IPS-18c (cell line): ENCODE results near the gene CDX2.

Source experiments
- H3K4me3 ChIP-seq: 2 replicates; pipeline ENCODE4 v1.7.0; 2013; ENCODE audit warnings: low read depth, mild to moderate bottlenecking, low read length, moderate library complexity; ENCODE audit not compliant: insufficient read depth
- H3K9me3 ChIP-seq: one replicate; pipeline ENCODE4 v1.6.1; 2013; ENCODE audit warnings: mild to moderate bottlenecking, low read length, moderate library complexity; ENCODE audit not compliant: control insufficient read depth, insufficient read depth

Gene CDX2

DNA sequence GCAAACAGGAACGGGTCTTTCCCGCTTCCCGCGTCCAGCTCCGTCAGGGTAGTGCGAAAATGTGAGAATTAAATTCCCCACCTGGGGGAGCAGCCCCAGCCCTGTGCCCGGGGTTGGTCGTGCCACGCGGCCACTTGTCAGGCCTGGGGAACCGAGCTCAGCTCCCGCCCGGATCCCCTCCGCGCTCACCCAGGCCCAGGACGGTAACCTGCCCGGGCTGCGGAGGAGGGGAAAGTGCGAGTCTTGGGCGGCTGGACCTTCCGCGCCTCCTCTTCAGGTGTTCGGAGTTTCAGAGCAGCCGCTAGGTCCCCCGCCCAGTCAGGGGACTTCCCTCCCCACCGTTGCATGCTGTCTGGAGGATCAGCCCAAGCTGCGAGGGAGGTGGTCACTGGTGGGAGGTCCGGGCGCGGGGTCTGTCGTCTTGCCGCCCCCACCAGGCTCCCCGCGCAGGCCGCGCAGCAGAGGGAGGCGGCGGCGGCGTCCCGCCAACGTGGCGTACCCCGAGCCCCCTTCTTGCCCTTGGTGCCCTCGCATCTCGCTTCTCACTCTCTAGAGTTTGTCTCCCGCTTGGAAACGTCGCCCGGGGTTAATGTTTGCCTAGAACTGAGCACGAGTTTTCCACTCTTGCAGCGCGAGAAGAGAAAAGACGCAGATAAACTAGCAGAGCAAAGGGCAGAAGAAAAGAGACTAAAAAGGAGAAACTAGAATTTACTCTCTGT is 11.3 kb upstream of the CDX2 start:
- H3K4me3 ChIP-seq: no peak overlapping the region
- peaks cover 2% of the 10 kb centered on the region for H3K9me3 ChIP-seq

- no peak overlapping the region for H3K4me3 ChIP-seq
These were observed 10.7 kb upstream of the CDX2 start for GRCh38 chr13:27979765-27980279.

DNA sequence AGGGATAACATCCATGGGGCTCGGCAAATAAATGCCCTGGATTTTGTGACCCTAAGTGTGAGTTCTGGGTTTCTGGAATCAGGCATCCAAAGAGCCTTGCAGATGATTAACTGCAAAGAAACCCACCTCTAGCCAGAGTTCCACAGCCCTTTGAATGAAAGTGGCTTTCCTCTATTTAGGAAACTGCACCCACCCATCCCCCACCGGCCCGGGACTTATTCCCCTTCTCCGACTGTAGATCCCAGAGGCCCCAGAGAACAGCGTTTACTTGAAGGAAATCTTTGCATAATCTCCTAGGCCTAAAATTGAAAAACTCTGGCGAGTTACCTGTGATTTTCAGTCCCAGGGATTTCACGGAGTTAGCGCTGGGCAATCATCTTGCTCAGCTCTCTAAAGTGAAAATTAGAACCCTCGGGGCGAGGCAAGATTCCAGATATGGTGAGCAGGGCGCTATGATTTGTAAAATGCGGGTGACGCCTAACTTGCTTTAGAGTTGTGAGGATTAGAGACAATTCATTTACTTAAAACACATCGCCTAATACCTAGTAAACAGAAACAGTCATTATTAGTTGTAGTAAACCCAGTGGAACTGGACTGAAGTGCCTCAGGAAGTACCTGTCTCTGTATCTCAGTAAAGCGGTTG is 10.0 kb upstream of the CDX2 start:
- H3K4me3 ChIP-seq: no peak overlapping the region
- H3K9me3 ChIP-seq: peaks cover 4% of the 10 kb centered on the region

More at GRCh38 chr13:27979765-27980279, 10.7 kb upstream of the CDX2 start:
- H3K9me3 ChIP-seq: peaks cover 4% of the 10 kb centered on the region

- Histone ChIP-seq H3K9me3 (peaks cover 4% of the 10 kb centered on the region), H3K4me3 (no peak overlapping the region)
These were observed 9.3 kb upstream of the CDX2 start for GRCh38 chr13:27978301-27978968.

GRCh38 chr13:27977476-27978300 is 8.6 kb upstream of the CDX2 start:
- Histone ChIP-seq H3K4me3 (no peak overlapping the region; the same call in 1 of the 2 replicates), H3K9me3 (peaks cover 4% of the 10 kb centered on the region)

DNA sequence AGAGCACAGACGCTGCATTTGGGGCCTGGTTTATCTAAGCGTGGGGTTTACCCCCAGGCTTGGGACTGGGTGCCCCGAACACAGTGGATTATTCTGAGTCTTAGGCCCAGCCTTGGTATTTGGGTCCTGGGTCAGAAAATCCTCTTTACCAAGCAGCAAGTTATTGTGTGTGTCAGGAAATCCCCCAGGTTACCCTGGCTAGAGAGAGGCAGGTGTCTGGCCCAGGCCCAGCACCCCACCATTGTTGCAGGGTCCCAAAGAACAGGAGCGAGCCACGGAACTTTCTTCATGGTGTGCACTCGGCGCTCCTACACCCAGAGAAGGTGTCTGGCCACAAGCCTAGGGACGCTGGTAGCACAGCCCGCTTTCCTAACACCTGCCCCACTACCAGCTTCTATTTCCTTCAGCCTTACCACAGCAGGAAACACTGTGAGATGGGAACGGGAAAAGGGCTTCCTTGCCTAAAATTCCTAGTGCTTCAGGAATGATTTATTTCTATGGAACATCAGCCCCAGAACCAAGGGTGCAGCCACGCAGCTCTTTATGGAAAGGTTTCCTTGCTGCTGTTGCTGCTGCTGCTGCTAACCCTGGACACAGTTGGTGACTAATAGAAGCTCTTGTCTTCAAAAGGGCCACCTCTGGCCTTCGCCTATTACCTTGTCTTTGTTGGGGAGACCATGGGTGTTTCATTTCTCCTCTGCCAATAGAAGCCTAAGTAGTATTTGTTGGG is 7.4 kb upstream of the CDX2 start:
- Histone ChIP-seq H3K4me3 (no peak overlapping the region), H3K9me3 (peaks cover 4% of the 10 kb centered on the region)

DNA sequence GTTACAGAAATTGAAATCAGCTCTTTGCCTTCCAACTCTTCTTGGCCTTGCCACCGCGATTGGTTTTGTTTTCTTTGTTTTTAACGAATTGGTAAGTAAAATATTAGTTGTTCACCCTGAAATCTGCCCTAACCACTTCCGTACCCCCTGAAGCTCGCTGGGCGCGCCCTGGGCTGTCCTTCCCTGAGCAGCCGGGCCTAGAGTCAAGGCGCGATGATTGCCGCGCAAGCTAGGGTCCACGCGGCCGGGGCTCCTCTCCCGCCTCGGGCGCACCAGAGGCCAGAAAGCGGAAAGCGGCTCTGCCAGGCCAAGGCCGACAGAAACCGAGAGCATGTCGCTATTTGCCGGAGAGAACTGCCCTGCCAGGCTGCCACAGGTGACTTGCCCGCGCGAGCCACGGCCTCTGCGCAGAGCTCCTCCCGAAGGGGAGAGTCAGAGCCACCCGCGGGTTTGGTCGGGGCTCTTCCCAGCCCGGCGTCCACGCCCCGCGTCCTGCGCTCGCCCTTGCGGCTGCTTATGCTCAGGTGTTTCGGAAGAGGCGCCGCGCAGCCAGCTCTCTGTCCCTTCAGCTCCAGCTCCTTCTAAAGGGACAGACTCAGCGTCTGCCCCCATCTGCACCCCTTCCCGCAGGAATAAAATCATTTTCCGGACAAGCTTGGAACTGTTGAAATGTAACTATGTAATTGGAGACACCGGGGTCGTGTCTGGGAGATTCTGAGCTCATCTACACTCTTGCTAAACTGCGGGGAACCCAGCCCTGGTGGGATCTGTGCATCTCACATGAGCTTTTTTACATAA is 6.6 kb upstream of the CDX2 start:
- H3K4me3 ChIP-seq: no peak overlapping the region

DNA sequence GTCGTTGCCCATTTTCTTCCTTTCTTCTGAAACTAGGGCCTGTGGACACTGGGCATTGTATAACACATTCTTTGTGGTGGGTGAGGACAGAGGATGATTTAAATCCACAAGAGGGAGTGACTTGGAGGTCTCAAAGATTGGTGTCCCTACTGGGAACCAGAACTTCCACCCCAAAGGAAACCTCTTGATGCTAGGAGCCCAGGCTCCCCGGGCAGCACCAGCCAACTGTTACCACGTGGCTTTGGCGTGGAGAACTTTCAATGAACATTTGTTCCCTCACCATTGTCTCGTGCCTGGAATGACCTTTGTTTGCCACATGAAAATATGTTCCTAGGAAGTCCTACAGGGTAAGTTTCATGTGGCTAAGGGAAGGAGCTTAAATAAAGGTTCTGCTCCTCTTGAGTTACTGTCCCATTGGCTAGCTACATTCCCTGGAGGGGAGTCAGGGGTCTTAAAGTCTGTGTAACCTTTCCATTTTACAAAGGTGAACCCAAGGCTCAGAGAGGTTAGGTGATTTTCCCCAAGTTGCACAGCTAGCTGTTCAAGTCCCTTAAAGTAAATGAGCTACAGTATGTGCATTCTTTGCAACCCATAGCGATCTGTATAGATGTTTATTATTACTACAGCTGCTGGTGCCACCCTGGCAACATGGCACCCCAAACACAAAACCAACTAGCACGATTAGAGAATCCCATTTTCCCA is 5.0 kb upstream of the CDX2 start:
- no peak overlapping the region for H3K4me3 ChIP-seq
- peaks cover 2% of the 10 kb centered on the region for H3K9me3 ChIP-seq

More for the DNA sequence above, 6.6 kb upstream of the CDX2 start:
- peaks cover 4% of the 10 kb centered on the region for H3K9me3 ChIP-seq

- H3K4me3 ChIP-seq: no peak overlapping the region; the same call in 1 of the 2 replicates
- H3K9me3 ChIP-seq: peaks cover 2% of the 10 kb centered on the region
These were observed 4.2 kb upstream of the CDX2 start for GRCh38 chr13:27973291-27973690.

DNA sequence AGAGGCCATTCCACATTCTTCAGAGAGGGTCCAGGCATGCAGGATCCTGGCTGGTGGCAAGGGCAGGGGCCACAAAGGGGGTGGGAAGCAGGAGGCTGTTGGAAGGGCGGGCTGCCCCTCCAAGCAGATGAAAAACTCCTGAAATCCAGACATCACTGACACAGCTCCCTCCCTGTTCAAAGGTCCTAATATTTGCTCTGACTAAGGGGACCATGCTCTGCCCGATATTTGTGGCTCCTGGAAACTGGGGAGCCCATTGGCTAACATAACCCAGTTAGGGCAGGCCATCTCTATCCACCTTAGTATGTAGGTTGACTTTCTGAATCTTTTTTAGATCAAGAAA is 3.3 kb upstream of the CDX2 start:
- peaks cover 2% of the 10 kb centered on the region for H3K9me3 ChIP-seq
- no peak overlapping the region for H3K4me3 ChIP-seq

DNA sequence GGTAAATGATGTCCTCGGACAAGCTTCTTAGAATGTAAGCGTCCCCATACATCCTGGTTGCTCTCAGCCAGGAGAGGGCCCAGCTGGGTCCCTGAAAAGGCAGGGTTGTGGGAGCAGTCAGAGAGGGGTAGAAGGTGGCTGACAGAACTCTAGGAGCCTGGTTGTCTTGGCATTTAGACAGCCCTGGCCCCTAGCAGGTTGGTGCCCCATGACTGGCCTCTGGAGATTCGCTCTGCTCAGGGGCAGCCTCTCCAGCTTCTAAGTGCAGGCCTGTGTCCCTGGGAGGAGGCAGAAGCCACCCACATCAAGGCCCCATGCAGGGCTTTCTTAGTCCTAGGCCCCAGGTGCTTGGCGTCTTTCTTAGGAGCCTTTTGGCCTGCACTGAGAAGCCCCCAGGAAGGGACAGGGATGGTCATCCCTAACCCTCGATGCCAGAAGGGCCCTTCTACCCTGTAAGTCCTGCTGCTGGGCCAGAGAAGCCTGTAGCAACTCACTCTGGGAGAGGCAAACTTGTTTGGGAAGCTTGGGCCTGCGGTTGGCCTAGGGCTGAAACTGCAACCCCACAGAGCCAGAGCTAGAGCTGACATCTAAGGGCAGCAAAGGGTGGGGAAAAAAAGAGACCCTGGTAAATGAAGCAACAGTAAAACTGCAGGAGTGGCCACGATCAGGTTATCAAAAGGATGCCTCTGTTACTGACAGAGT is 2.8 kb upstream of the CDX2 start:
- H3K9me3 ChIP-seq: peaks cover 2% of the 10 kb centered on the region
- no peak overlapping the region for H3K4me3 ChIP-seq

GRCh38 chr13:27971236-27971645 is 2.1 kb upstream of the CDX2 start:
- Histone ChIP-seq H3K4me3 (no peak overlapping the region), H3K9me3 (peaks cover 2% of the 10 kb centered on the region)

DNA sequence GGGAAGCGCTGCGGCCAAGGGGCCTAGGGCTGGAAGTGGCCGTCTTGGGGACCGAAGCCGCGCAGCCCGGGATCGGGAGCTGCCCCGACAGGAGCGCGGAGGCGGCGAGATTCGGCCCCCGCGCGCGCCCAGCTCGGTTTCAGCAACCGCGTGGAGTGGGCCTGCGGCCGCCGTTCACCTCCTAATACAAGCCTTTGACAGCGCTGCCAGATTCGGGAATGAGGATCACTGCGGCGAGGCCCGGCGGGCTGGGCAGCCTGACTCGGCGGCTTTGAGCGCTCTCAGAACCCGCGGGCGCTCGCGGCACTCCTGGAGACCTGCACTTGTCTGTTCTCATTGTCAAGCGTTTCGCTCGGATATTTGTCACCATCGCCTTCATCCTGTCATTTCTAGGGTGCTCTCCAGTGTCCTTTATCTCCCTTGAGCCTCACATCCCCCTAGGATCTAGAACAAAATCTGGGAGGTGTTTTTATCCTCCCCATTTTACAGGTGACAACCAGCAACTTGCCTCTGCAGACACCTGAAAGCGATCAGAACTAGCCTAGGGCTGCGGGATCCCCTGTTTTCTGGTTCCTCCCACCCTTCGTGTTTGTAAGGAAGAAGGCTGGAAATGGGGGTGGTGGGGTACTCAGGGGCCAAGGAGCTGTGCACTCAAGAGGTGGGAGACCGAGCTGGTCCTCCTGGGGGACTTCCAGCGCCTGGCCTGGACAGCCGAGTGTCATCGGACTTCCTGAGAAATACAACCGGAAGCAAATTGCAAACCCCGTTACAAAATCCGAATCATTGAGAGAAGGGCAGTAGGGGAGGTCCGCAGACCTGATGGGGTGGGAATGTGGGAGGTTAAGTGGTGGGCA is 1.5 kb upstream of the CDX2 start:
- Histone ChIP-seq H3K4me3 (no peak overlapping the region), H3K9me3 (peaks cover 2% of the 10 kb centered on the region)

GRCh38 chr13:27969866-27970229 is 733 bp upstream of the CDX2 start:
- H3K4me3 ChIP-seq: no peak overlapping the region
- H3K9me3 ChIP-seq: no peaks in the 10 kb centered on the region
